Fibroblast of villous mesenchyme (primary cell): ENCODE data around the gene POU5F1. TPM values are rescaled to one million over a fixed set of nuclear protein-coding genes. Genes with fewer than 3 reads are reported as not detected.
A peak's percentile ranks its signal among the peaks of the same experiment; 100 is the strongest.
"Not testable (repeated sequence)": the region's sequence is repeated elsewhere in the genome, so short reads cannot be mapped to it uniquely, and the experiment has no call there.

ENCODE experiments used
- DNase-seq: peaks from one replicate; pipeline ENCODE4 v3.0.0-alpha.2; 2010; ENCODE audit warnings: low read depth
- H3K4me3 ChIP-seq: 2 replicates; pipeline ENCODE4 v1.5.1; 2011; ENCODE audit warnings: low read depth, mild to moderate bottlenecking, low read length
- CTCF ChIP-seq: IDR thresholded peaks from 2 replicates; pipeline ENCODE4 v1.5.1; 2012; ENCODE audit warnings: low read depth, mild to moderate bottlenecking, low read length; ENCODE audit not compliant: insufficient read depth
- total RNA-seq: library from RNA; depleted of rRNA; stranded (reverse); fragments of >200 nt; gene quantifications from 2 replicates; pipeline ENCODE4 v1.2.3, GENCODE V29; 2012

Gene POU5F1
- total RNA-seq, 1 donor, result not detected

GRCh38 chr6:31194061-31194834 lies 23.8 kb upstream of the POU5F1 start:
- TF ChIP-seq CTCF, result no peak
- DNase-seq, result no peak
- H3K4me3 ChIP-seq, result no peak overlapping the region

- no peak for TF ChIP-seq CTCF
- no peak overlapping the region for H3K4me3 ChIP-seq
- no peak for DNase-seq
Observed at GRCh38 chr6:31193206-31193605, 22.7 kb upstream of the POU5F1 start.

GRCh38 chr6:31192431-31193105 lies 22.1 kb upstream of the POU5F1 start:
- not testable (repeated sequence) for H3K4me3 ChIP-seq
- TF ChIP-seq CTCF, result peak; percentile 74
- DNase-seq, result peak; percentile 76

GRCh38 chr6:31190488-31190887 lies 20.0 kb upstream of the POU5F1 start:
- TF ChIP-seq CTCF, result no peak
- H3K4me3 ChIP-seq, result no peak overlapping the region
- no peak for DNase-seq

GRCh38 chr6:31189223-31189622 lies 18.7 kb upstream of the POU5F1 start:
- H3K4me3 ChIP-seq, DNase-seq: not testable (repeated sequence)

GRCh38 chr6:31187780-31188194 lies 17.3 kb upstream of the POU5F1 start:
- DNase-seq, result no peak
- H3K4me3 ChIP-seq, result no peak overlapping the region
- TF ChIP-seq CTCF, result no peak

- peak; percentile 71 for DNase-seq
- no peak for TF ChIP-seq CTCF
- peak overlapping the region; percentile 30 for H3K4me3 ChIP-seq
Observed at GRCh38 chr6:31186052-31186734, 15.7 kb upstream of the POU5F1 start.

- peak overlapping the region; percentile 30 for H3K4me3 ChIP-seq
- not testable (repeated sequence) for DNase-seq
Observed at GRCh38 chr6:31185695-31186051, 15.2 kb upstream of the POU5F1 start.

- not testable (repeated sequence) for DNase-seq, H3K4me3 ChIP-seq
Observed at GRCh38 chr6:31183859-31184258, 13.4 kb upstream of the POU5F1 start.

- DNase-seq, H3K4me3 ChIP-seq: not testable (repeated sequence)
Observed at GRCh38 chr6:31183287-31183686, 12.8 kb upstream of the POU5F1 start.
